BLaER1 treated with 17β-estradiol and CSF1 and Interleukin-3, amounts not matched to agents 10 nM and 100 nM (cell line): ENCODE measurements around the gene INO80B.

Experiments
- H3K27ac ChIP-seq, 11 experiments: shearing (Covaris generic); formaldehyde crosslinking; 2 replicates each; pipeline ENCODE4 v1.8.1; 2022
- H3K27me3 ChIP-seq, 11 experiments: shearing (Covaris generic); formaldehyde crosslinking; 2 replicates each; pipeline ENCODE4 v1.8.1; 2022
- H3K36me3 ChIP-seq, 11 experiments: shearing (Covaris generic); formaldehyde crosslinking; 2 replicates each; pipeline ENCODE4 v1.8.1; 2022
- H3K4me1 ChIP-seq, 10 experiments: shearing (Covaris generic); formaldehyde crosslinking; 2 replicates each; pipeline ENCODE4 v1.8.1; 2022
- H3K4me2 ChIP-seq, 11 experiments: shearing (Covaris generic); formaldehyde crosslinking; 2 replicates each; pipeline ENCODE4 v1.8.1; 2022
- H3K4me3 ChIP-seq, 10 experiments: shearing (Covaris generic); formaldehyde crosslinking; 2 replicates each; pipeline ENCODE4 v1.8.1; 2022
- H3K9ac ChIP-seq, 11 experiments: shearing (Covaris generic); formaldehyde crosslinking; 2 replicates each; pipeline ENCODE4 v1.8.1; 2022
- H3K9me3 ChIP-seq, 11 experiments: shearing (Covaris generic); formaldehyde crosslinking; replicated peaks in 1 of 11; 2 replicates each; pipeline ENCODE4 v1.8.1; 2022
- H4K20me1 ChIP-seq, 11 experiments: shearing (Covaris generic); formaldehyde crosslinking; 2 replicates each; pipeline ENCODE4 v1.8.1; 2022
- Cebpa-rat ChIP-seq, 11 experiments: shearing (Covaris generic); IDR thresholded peaks; 2 replicates each; pipeline ENCODE4 v1.8.1; 2022

INO80B gene

DNA sequence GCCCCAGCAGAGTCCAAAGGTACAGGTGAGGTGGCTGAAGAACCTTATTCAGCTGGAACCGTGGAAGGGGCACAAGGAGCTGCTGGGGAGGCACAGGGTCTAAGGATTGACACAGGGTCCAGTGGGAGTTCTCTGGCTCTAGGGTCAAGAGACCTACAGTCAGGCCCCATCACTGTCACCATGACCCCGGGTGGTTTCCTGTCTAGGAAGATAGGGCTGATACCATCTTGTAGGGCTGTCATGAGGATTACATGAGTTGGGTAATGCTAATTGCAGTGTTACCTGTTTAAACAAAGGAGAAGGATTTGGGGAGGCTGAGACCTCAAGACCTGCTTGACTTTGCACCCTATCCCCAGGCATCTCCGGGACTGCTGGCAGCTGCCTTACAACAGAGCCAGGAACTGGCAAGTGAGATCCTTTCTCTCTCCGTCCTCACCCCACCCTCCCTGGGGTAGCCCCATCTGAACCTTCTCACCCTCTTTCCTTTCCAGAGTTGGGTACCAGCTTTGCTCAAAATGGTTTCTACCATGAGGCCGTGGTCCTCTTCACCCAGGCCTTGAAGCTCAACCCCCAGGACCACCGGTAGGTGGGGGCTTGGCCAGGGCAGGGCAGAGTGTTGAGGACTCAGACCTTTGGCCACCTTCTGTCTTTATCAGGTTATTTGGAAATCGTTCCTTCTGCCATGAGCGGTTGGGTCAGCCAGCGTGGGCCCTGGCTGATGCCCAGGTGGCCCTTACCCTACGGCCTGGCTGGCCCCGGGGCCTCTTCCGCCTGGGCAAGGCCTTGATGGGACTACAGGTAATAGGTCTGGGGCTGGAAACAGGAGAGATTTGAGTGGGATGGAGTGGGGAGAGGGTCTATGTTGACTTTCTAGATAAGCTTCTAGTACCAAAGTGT, 37.0 kb downstream of the INO80B start:
- no peak overlapping the region for H3K4me2 ChIP-seq
- peaks cover 9 to 19% (median 15%) of the 10 kb centered on the region in 11 experiments for H3K27me3 ChIP-seq
- H4K20me1 ChIP-seq = peaks cover 0 to 39% (median 0%) of the 10 kb centered on the region in 11 experiments; a peak in 10 of 22 replicates
- H3K4me1 ChIP-seq = no peaks in the 10 kb centered on the region
- no peak for TF ChIP-seq Cebpa-rat (IDR thresholded peaks at IDR 0.05)
- peaks cover 43 to 91% (median 76%) of the 10 kb centered on the region in 11 experiments for H3K36me3 ChIP-seq
- no peaks in the 10 kb centered on the region for H3K9me3 ChIP-seq
- no peak overlapping the region for H3K4me3 ChIP-seq
- no peak overlapping the region for H3K9ac ChIP-seq
- no peak overlapping the region for H3K27ac ChIP-seq

DNA sequence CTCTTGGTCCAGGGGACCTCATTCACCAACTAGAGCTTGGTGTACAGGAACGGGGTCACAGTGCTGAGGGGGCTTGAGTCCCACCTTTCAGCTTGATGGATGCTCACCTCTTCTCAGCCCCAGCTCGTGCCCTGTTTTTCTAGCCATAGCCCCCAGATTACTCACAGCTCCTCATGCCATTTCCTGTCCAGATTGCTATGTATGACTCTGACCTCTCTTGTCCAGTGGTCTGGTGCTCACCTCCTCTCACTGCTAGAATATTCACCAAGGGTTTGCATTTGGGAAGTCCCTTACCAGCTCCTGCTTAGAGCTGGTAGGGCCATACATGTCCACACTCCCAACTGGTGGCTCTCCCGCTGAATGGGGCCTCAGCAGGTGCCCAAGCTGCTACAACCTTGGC, 38.7 kb downstream of the INO80B start:
- no peak for TF ChIP-seq Cebpa-rat (IDR thresholded peaks at IDR 0.05)
- Histone ChIP-seq H3K9me3 (peaks cover 0 to 5% (median 0%) of the 10 kb centered on the region in 11 experiments; a peak in 1 of 22 replicates), H3K9ac (no peak overlapping the region), H3K36me3 (peaks cover 43 to 74% (median 61%) of the 10 kb centered on the region in 11 experiments), H4K20me1 (peaks cover 0 to 54% (median 6%) of the 10 kb centered on the region in 11 experiments; a peak in 13 of 22 replicates), H3K4me1 (peaks cover 0 to 9% (median 0%) of the 10 kb centered on the region in 10 experiments; a peak in 4 of 20 replicates), H3K27me3 (peaks cover 25 to 36% (median 32%) of the 10 kb centered on the region in 11 experiments), H3K4me2 (no peak overlapping the region), H3K4me3 (no peak overlapping the region), H3K27ac (no peak overlapping the region)

DNA sequence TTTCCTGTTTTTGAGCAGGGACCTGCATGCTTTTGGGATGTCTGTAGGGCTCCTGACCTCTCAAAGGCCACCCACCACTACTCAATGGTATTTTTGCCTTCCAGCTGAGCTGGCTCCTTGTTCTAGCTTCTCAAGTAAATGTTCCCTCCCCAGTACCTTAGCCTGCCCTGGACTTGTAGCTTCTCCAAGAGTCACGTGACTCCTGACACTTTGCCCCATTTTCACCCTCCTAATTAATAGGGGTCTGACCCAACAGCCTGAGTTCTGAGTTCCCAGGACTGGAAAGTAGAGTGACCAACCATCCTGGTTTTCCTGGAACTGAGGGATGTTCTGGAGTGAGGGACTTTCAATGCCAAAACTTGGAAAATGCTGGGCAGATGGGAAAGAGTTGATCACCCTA, 40.6 kb downstream of the INO80B start:
- Histone ChIP-seq H3K9ac (no peak overlapping the region), H3K4me2 (no peak overlapping the region), H3K4me3 (no peak overlapping the region), H3K27me3 (peaks cover 44 to 55% (median 51%) of the 10 kb centered on the region in 11 experiments), H3K4me1 (peaks cover 0 to 12% (median 0%) of the 10 kb centered on the region in 10 experiments; a peak in 4 of 20 replicates), H3K36me3 (peaks cover 38 to 55% (median 46%) of the 10 kb centered on the region in 11 experiments), H3K9me3 (peaks cover 0 to 10% (median 0%) of the 10 kb centered on the region in 11 experiments; a peak in 1 of 22 replicates), H3K27ac (no peak overlapping the region), H4K20me1 (peaks cover 0 to 53% (median 11%) of the 10 kb centered on the region in 11 experiments; a peak in 15 of 22 replicates)
- TF ChIP-seq Cebpa-rat (IDR thresholded peaks at IDR 0.05) = no peak

DNA sequence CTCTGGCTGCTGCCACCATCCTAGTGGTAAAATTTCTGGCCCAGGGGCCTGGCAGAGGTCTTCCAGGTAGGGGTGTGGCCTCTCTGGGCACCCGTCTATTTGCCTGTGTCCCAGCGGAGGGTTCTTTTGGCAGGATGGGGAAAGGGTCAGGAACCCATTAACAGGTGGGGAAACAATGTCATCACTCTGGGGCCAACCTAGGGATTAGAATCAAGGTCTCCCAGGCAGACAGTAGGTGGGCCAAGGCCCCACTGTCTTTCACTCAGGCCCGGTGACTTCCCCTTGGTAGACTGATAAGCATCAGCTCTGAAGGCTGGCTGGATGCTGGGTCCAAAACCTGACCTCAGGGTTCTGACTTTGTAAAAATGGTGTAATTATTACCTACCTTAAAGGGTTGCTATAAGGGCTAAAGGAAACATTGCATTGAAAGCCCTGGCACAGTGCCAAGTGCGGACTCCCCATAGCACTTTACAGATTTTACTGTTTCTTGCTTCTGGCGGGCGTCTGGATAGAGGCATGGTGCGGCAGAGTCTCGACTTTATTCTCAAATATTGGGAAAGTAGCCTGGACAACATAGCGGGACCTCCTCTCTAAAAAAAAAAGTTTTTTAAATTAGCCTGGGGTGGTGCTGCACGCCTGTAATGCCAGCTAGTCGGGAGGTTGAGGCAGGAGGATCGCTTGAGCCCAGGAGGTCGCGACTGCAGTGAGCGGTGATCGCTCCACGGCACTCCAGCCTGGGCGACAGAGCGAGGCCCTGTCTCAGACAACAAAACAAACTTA, 42.3 kb downstream of the INO80B start:
- no peak for TF ChIP-seq Cebpa-rat (IDR thresholded peaks at IDR 0.05)

DNA sequence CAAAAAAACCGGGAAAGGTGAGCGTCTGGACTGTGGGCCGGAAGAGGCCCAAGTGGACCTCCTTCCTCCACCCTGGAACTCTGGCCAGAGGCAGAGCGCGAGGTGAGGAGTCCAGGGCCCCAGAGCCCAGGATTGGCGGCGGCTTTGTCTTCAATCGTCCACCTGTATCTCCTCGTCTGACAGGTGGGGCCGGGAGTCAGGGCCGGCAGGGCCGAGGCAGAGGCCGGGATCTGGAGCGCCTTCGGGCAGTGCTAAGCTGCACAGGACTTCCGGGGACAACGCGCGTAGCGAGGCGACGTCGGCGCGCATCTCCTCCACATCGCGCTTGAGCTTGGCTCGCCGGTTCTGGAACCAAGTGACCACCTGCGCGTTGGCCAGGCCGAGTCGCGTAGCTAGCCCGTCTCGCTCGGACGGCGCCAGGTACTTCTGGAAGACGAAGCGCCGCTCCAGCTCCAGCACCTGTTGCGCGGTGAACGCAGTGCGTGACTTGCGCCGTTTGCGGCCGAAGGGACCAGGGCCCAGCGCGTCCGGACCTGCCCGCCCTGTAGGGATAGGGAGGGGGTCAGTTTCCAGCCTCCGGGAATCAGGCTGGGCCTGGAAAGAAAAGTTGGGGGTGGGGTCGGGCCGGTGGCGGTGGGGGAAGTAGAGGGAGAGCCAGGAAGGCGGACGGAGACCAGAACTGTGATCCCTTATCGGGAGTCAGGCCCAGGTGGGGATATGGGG, 43.1 kb downstream of the INO80B start:
- Histone ChIP-seq H3K27ac (no peak overlapping the region), H3K27me3 (peaks cover 69 to 79% (median 76%) of the 10 kb centered on the region in 11 experiments), H3K9me3 (peaks cover 0 to 10% (median 0%) of the 10 kb centered on the region in 11 experiments; a peak in 1 of 22 replicates), H3K9ac (no peak overlapping the region), H3K4me2 (peak overlapping the region in 2 of 11 experiments; percentile 5 to 6; a peak in 2 of 22 replicates), H4K20me1 (peaks cover 0 to 57% (median 17%) of the 10 kb centered on the region in 11 experiments; a peak in 14 of 22 replicates), H3K36me3 (peaks cover 13 to 30% (median 21%) of the 10 kb centered on the region in 11 experiments), H3K4me1 (peaks cover 0 to 24% (median 8%) of the 10 kb centered on the region in 10 experiments; a peak in 17 of 20 replicates), H3K4me3 (0 out of 20 replicates have a peak overlapping the region, but pooled peaks of 1 of the 10 experiments have one; percentile 5)
- no peak for TF ChIP-seq Cebpa-rat (IDR thresholded peaks at IDR 0.05)

More for the DNA sequence above, 42.3 kb downstream of the INO80B start:
- H3K9me3 ChIP-seq = peaks cover 0 to 10% (median 0%) of the 10 kb centered on the region in 11 experiments; a peak in 1 of 22 replicates
- no peak overlapping the region for H3K9ac ChIP-seq
- H4K20me1 ChIP-seq = peaks cover 0 to 64% (median 15%) of the 10 kb centered on the region in 11 experiments; a peak in 15 of 22 replicates
- H3K36me3 ChIP-seq = peaks cover 20 to 38% (median 28%) of the 10 kb centered on the region in 11 experiments
- no peak overlapping the region for H3K4me2 ChIP-seq
- peaks cover 62 to 72% (median 68%) of the 10 kb centered on the region in 11 experiments for H3K27me3 ChIP-seq
- H3K4me3 ChIP-seq = no peak overlapping the region
- no peak overlapping the region for H3K27ac ChIP-seq
- peaks cover 0 to 17% (median under 1%) of the 10 kb centered on the region in 10 experiments; a peak in 8 of 20 replicates for H3K4me1 ChIP-seq

DNA sequence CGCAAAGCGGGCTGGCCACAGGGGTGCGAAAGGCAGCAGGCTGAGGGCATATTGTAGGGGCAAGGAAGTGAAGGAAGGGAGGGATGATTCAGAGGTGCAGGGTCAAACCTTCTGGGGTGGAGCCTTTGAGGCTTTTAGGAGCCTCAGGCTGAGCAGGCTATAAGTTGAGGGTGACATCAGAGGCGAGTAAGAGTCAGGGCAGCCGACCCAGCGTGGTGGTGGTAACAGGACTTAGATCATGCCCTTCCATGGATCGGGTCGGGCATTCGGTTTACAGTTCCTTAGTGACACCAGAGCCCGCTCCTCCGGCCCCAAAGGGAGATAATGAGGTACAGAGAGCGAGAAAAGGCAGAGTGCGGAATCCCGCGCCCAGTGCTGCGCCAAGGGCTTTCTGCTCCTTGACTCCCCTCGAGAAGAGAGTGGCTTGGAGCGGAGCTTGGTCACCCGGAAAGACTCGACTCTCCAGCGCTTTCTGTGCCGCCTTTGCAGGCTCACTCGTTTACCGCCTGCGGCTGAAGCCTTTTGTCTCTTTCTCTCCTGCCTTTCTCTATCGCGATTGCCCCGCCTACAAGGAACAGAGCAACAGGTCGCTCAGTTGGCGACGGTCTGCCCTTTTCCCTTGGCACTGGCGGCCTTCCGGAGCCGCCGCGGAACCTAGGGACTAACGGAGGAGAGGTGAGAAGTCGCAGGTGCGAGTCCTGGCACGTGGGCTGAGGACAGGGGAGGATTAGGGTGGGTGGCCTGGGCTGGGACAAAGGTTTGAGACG, 43.8 kb downstream of the INO80B start:
- H4K20me1 ChIP-seq = peaks cover 0 to 56% (median 17%) of the 10 kb centered on the region in 11 experiments; a peak in 14 of 22 replicates
- H3K9me3 ChIP-seq = peaks cover 0 to 10% (median 0%) of the 10 kb centered on the region in 11 experiments; a peak in 1 of 22 replicates
- H3K4me3 ChIP-seq = 0 out of 20 replicates have a peak overlapping the region, but pooled peaks of 1 of the 10 experiments have one; percentile 5
- no peak overlapping the region for H3K9ac ChIP-seq
- peak overlapping the region in 2 of 11 experiments; percentile 5 to 6; a peak in 2 of 22 replicates for H3K4me2 ChIP-seq
- no peak overlapping the region for H3K27ac ChIP-seq
- peaks cover 77 to 87% (median 83%) of the 10 kb centered on the region in 11 experiments for H3K27me3 ChIP-seq
- peaks cover 5 to 23% (median 14%) of the 10 kb centered on the region in 11 experiments for H3K36me3 ChIP-seq
- no peak for TF ChIP-seq Cebpa-rat (IDR thresholded peaks at IDR 0.05)
- H3K4me1 ChIP-seq = peaks cover 0 to 32% (median 14%) of the 10 kb centered on the region in 10 experiments; a peak in 18 of 20 replicates

DNA sequence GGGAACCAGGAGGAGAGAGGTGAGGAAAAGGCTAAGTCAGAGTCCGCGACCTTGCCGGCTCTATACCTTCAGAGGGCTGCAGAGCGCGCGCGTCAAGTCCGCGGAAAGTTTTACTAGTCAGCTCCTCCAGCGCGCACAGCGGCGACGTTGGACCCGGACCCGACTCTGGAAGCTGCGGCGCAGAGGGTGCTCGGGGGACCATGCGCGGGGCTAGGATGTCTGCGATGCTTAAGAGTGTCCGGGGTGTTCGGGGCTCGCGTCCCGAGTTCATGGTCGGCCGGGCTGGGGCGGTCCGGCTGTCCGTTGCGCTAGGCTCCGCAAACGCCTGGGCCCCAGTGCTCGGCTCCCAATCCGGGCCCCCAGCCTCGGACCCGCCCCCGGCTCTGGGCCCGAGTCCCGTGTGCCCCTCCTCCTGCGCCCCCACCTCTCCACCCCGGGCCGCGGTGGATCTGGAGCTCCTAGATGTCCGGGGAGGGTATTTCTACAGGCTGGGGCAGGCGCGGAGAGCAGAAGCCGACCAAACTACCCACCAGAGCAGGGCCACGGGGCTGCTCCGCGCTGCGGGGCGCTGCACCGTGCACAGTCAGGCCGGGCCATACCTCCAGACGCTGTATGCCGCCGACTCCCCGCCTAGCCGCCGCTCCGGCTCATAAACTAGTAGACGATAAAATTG, 44.5 kb downstream of the INO80B start, which contains the start of gene LBX2:
LBX2 (minus strand) TSS at position 337 of the 673 bp plus-strand sequence; CDS start at position 271, 66 bp downstream.
- Histone ChIP-seq H3K9me3 (peaks cover 0 to 10% (median 0%) of the 10 kb centered on the region in 11 experiments; a peak in 1 of 22 replicates), H3K4me3 (0 out of 20 replicates have a peak within 1 kb of the TSS, but pooled peaks of 1 of the 10 experiments have one; percentile 5), H3K36me3 (peaks cover 2 to 19% (median 9%) of the 10 kb centered on the region in 11 experiments; a peak in 15 of 22 replicates), H3K27ac (no peak within 1 kb of the TSS), H3K27me3 (peaks cover 84 to 94% (median 90%) of the 10 kb centered on the region in 11 experiments), H4K20me1 (peaks cover 0 to 56% (median 17%) of the 10 kb centered on the region in 11 experiments; a peak in 13 of 22 replicates), H3K4me1 (peaks cover 0 to 39% (median 14%) of the 10 kb centered on the region in 10 experiments; a peak in 18 of 20 replicates), H3K9ac (no peak within 1 kb of the TSS), H3K4me2 (peak within 1 kb of the TSS in 2 of 11 experiments; percentile 5 to 6; a peak in 1 of 22 replicates)
- TF ChIP-seq Cebpa-rat (IDR thresholded peaks at IDR 0.05) = no peak
